Suprapubic skin (tissue), 4 donors: ENCODE measurements around the gene SMAD5.

Experiments used
- CTCF ChIP-seq, 2 donors: fragments of 200-600 bp in 1 of 2; fragments of 450-650 bp in 1 of 2; sonication (generic) in 1 of 2; IDR thresholded peaks; one replicate each; pipeline ENCODE4 v1.5.1; 2016 to 2019; ENCODE audit warnings: antibody characterized with exemption in 2 of 2, mild to moderate bottlenecking in 1 of 2, moderate library complexity in 1 of 2
- POLR2A ChIP-seq, 2 donors: fragments of 450-650 bp; IDR thresholded peaks; one replicate each; pipeline ENCODE4 v1.6.1; 2017; ENCODE audit warnings: antibody characterized with exemption in 2 of 2, mild to moderate bottlenecking in 2 of 2, moderate library complexity in 2 of 2
- POLR2AphosphoS5 ChIP-seq, 3 donors: sonication (generic); formaldehyde crosslinking; IDR thresholded peaks; one replicate each; pipeline ENCODE4 v1.6.1; 2017; ENCODE audit warnings: antibody characterized with exemption in 3 of 3

- TF ChIP-seq POLR2AphosphoS5 (IDR thresholded peaks at IDR 0.05) (no peak), CTCF (IDR thresholded peaks at IDR 0.05) (no peak), POLR2A (IDR thresholded peaks at IDR 0.05) (no peak)
These were observed 23.1 kb upstream of the SMAD5 start for GRCh38 chr5:136109453-136110135.
